Activated naive CD4-positive, alpha-beta T cell treated with anti-CD3 and anti-CD28 coated beads for 36 hours (primary cell): ENCODE data around the gene ERBB4. TPM values are rescaled to one million over a fixed set of nuclear protein-coding genes. Genes with fewer than 3 reads are reported as not detected.
"Not testable (repeated sequence)": the region's sequence is repeated elsewhere in the genome, so short reads cannot be mapped to it uniquely, and the experiment has no call there.

Experiments used
- CTCF ChIA-PET: fragments of 350-600 bp; sonication (Branson Sonifier 250); formaldehyde crosslinking; loops from one replicate; lab custom pipeline; 2021; ENCODE audit warnings: antibody characterized with exemption; lab: Charles Lee
- DNase-seq: peaks from one replicate; pipeline ENCODE4 v3.0.0-alpha.2; 2020
- H3K27ac Mint-ChIP-seq: one replicate; pipeline ENCODE4 v1.8.0; 2021; ENCODE audit warnings: mild to moderate bottlenecking, mixed read lengths
- H3K27me3 Mint-ChIP-seq: one replicate; pipeline ENCODE4 v1.8.0; 2021; ENCODE audit warnings: low read depth, mixed read lengths
- H3K36me3 Mint-ChIP-seq: one replicate; pipeline ENCODE4 v1.8.0; 2021; ENCODE audit warnings: low read depth, mixed read lengths
- H3K4me1 Mint-ChIP-seq: one replicate; pipeline ENCODE4 v1.8.0; 2021; ENCODE audit warnings: low read depth, mixed read lengths
- H3K4me3 Mint-ChIP-seq: one replicate; pipeline ENCODE4 v1.8.0; 2021; ENCODE audit warnings: mild to moderate bottlenecking, moderate library complexity, mixed read lengths
- H3K9me3 Mint-ChIP-seq: one replicate; pipeline ENCODE4 v1.8.0; 2021; ENCODE audit warnings: mixed read lengths
- intact Hi-C: fragments of 100-400 bp; cut with micrococcal nuclease; formaldehyde crosslinking; loops from one replicate; pipeline ENCODE4 v1.15.1; 2023
- total RNA-seq, 2 experiments: library from RNA; stranded (reverse); gene quantifications; one replicate each; pipeline ENCODE4 v1.2.3, GENCODE V29; 2021

The ERBB4 gene
- total RNA-seq, 2 experiments from 2014 or later, result not detected

DNA sequence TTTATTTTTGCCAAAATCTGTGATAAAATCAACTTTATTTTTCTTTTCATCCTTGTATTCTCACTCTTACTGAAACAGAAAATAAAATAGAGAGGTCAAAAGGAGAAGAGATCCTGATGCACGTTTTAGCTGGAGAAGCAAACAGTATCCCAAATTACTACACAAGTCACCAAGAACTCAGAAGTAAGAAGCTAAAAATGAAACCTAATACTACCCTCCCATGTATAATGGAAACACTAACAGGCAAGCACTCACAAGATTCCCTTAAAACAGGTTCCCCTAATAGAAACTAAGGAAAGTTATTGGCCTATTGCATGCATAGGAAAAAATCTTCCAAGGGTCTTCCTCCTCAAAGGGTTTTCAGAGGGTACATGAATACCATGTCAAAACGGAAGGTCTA lies 927.0 kb downstream of the ERBB4 start:
- intact Hi-C loops, result no loop called here
- H3K9me3 Mint-ChIP-seq, result no peaks in the 10 kb centered on the region
- CTCF ChIA-PET, result no interaction called here
- no peak overlapping the region for H3K27ac Mint-ChIP-seq
- no peaks in the 10 kb centered on the region for H3K4me1 Mint-ChIP-seq
- H3K36me3 Mint-ChIP-seq, result no peaks in the 10 kb centered on the region
- no peak overlapping the region for H3K4me3 Mint-ChIP-seq
- no peaks in the 10 kb centered on the region for H3K27me3 Mint-ChIP-seq
- no peak for DNase-seq

DNA sequence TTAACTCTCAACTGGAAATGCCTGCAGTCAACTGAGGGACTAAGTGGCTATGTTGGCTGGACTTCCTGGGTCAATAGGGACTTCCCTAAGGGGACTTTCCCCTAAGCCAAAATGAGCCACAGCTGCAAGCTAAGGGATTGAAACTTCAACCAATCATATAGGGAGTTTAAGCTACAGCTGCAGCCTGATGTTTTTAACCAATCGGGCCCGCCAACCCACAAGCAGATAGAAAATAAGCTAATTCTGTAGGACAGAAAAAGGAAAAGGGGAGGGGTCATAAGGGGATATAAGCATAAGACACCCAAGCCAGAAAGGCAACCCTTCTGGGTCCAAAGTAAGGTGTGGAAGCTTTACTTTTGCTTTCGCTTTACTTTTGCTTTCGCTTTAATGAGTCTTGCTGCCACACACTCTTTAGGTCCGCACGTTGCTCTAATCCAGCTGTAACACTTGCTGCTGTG lies 927.5 kb downstream of the ERBB4 start:
- Mint-ChIP-seq H3K27ac (no peak overlapping the region), H3K9me3 (no peaks in the 10 kb centered on the region), H3K4me1 (no peaks in the 10 kb centered on the region), H3K27me3 (no peaks in the 10 kb centered on the region), H3K4me3 (no peak overlapping the region), H3K36me3 (no peaks in the 10 kb centered on the region)
- CTCF ChIA-PET, result no interaction called here
- DNase-seq, result no peak
- intact Hi-C loops, result no loop called here

DNA sequence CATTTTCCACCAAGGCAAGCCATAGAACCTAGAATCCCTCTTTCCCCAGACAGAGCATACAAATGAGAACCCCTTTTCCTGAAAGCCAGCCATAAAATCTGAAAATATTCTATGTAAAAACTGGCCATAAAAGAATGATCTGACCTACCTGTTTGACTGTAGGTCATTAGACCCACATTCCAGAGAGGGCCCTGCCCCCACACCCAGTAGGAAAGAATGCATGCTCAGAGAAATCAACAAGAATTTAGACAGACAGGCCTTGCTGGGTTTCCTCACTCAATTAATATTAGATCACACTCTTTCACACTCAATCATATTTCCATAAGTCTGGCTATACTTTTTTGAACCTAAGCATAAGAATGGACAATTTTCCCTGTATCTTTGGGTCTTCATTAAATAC lies 929.5 kb downstream of the ERBB4 start:
- Mint-ChIP-seq H3K4me1 (no peaks in the 10 kb centered on the region), H3K4me3 (no peak overlapping the region), H3K9me3 (no peaks in the 10 kb centered on the region), H3K27ac (no peak overlapping the region), H3K36me3 (no peaks in the 10 kb centered on the region), H3K27me3 (no peaks in the 10 kb centered on the region)
- no peak for DNase-seq
- intact Hi-C loops, result no loop called here
- CTCF ChIA-PET, result no interaction called here

DNA sequence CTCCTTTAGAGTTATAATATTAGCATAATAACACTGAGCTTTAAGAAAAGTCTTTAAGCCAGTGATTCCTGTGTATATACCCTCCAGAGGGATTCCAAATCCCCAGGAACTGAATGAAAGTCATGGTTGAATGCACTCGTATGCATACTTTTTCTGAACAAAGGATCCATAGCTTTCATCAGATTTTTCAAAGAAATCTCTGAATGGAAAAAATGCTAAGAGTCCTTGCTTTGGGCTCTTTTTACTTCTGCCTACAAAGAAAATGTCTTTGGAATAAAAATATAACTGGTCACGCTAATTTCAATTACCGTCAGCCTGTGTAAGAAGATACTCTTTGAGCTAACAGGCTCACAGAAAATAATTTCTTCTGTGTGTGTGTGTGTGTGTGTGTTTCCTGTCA lies 939.5 kb downstream of the ERBB4 start:
- Mint-ChIP-seq H3K4me1 (no peaks in the 10 kb centered on the region), H3K9me3 (no peaks in the 10 kb centered on the region), H3K4me3 (no peak overlapping the region), H3K27me3 (no peaks in the 10 kb centered on the region), H3K27ac (no peak overlapping the region), H3K36me3 (no peaks in the 10 kb centered on the region)
- intact Hi-C loops, result no loop called here
- no peak for DNase-seq
- CTCF ChIA-PET, result no interaction called here

DNA sequence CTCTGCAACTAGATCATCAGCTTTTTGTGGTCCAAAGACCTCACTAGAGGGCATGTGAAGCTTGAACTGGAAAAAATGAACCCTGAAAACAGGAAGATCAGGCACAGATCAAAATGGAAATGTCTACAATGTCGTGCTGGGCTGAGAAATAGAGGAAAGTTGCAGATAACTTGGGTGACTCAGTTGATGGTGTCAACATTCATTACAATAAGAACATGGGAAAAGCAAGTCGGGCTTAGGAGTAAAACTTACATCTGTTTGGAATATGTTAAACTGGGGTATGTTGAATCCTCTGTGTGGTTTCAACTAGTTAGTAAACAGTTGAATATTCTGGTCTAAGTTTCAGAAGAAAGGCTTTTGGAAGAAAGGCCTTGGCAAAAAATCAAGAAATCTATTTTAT lies 940.4 kb downstream of the ERBB4 start:
- Mint-ChIP-seq H3K27me3 (no peaks in the 10 kb centered on the region), H3K36me3 (no peaks in the 10 kb centered on the region), H3K4me1 (no peaks in the 10 kb centered on the region), H3K27ac (no peak overlapping the region), H3K9me3 (no peaks in the 10 kb centered on the region), H3K4me3 (no peak overlapping the region)
- DNase-seq, result no peak
- intact Hi-C loops, result no loop called here
- CTCF ChIA-PET, result no interaction called here

DNA sequence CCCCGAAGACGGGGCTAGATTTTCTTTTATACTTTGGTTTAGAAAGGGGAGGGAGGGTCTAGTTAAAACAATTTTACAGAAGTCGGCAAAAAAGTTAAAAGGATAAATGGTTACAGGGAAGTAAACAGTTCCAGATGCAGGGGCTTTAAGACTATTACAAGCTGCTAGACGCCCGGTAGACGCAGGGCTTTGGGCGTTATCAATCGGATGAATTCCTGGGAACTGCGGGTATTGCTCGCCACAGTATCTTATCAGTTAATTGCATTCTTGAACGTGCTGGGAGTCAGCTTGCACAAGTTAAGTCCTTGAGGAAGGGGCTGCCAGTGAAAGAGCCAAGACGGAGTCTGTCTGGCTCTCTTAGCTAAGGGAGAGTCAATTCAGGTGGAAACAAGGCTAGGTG lies 946.6 kb downstream of the ERBB4 start:
- H3K36me3 Mint-ChIP-seq, intact Hi-C loops, H3K9me3 Mint-ChIP-seq, CTCF ChIA-PET, H3K27me3 Mint-ChIP-seq, DNase-seq, H3K27ac Mint-ChIP-seq, H3K4me3 Mint-ChIP-seq, H3K4me1 Mint-ChIP-seq: not testable (repeated sequence)

DNA sequence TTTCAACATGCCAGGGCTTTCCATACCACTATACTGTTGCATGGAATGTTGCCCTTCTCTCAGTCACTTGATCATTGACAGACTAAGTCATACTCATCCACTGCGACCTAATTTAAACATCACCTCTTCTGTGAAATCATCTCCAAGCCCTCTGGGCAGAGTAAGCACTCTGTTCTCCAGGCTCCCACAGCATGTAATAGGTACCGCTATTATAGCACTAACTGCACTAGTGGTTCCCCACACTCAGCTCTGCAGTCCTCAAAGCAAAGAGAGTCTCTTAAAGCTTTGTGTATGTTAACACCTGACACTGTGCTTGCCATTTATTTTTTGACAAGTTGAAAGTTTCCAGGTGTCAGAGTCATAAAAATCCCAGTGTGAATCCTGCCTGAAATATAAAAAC lies 947.2 kb downstream of the ERBB4 start:
- H3K27ac Mint-ChIP-seq, result no peak overlapping the region
- H3K4me1 Mint-ChIP-seq, result no peaks in the 10 kb centered on the region
- H3K36me3 Mint-ChIP-seq, result no peaks in the 10 kb centered on the region
- no peak for DNase-seq
- no peaks in the 10 kb centered on the region for H3K27me3 Mint-ChIP-seq
- CTCF ChIA-PET, result no interaction called here
- H3K9me3 Mint-ChIP-seq, result no peaks in the 10 kb centered on the region
- intact Hi-C loops, result no loop called here
- no peak overlapping the region for H3K4me3 Mint-ChIP-seq

DNA sequence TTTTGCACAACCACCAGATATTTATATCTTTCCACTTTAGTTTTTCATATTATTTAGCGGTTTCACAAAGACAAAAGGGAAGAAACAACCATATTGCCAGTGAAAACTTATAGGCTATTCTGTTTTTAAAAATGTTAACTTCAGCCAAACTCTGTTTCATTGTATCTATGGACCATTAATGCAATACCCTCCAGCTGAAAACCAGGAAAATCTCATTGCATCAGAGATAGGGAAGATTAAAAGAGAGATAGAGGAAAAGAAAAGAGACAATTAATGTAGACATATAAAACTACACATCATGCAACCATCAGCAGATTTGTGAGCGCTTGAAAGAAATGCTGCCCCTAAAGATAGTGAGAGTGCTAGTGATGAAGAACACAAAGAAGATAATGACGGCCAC lies 970.2 kb downstream of the ERBB4 start:
- DNase-seq, result no peak
- H3K4me1 Mint-ChIP-seq, result no peaks in the 10 kb centered on the region
- no peaks in the 10 kb centered on the region for H3K27me3 Mint-ChIP-seq
- CTCF ChIA-PET, result no interaction called here
- no peaks in the 10 kb centered on the region for H3K36me3 Mint-ChIP-seq
- no peak overlapping the region for H3K4me3 Mint-ChIP-seq
- H3K27ac Mint-ChIP-seq, result no peak overlapping the region
- intact Hi-C loops, result no loop called here
- peaks cover 9% of the 10 kb centered on the region for H3K9me3 Mint-ChIP-seq

DNA sequence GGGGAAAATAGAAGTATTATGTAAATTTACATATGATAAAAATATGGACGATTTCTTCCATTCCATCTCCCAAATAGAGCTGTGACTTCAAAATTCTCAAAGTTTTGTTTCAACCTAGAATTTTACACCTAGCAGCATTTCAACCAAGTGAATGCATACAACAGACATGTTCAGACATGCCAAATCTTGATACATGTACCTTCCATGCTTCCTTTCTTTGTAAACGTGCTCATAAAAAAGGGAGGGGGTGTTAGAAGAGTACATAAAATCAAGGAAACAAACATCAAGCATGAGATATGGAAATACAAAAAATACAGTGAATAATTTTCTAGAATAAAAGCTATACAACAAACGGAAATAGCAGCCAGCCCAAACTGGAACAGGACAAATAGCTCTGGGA lies 974.2 kb downstream of the ERBB4 start:
- H3K9me3 Mint-ChIP-seq, result peaks cover 3% of the 10 kb centered on the region
- intact Hi-C loops, result no loop called here
- CTCF ChIA-PET, result no interaction called here
- H3K4me1 Mint-ChIP-seq, result no peaks in the 10 kb centered on the region
- H3K27ac Mint-ChIP-seq, result no peak overlapping the region
- no peak overlapping the region for H3K4me3 Mint-ChIP-seq
- H3K27me3 Mint-ChIP-seq, result no peaks in the 10 kb centered on the region
- no peaks in the 10 kb centered on the region for H3K36me3 Mint-ChIP-seq
- DNase-seq, result no peak

DNA sequence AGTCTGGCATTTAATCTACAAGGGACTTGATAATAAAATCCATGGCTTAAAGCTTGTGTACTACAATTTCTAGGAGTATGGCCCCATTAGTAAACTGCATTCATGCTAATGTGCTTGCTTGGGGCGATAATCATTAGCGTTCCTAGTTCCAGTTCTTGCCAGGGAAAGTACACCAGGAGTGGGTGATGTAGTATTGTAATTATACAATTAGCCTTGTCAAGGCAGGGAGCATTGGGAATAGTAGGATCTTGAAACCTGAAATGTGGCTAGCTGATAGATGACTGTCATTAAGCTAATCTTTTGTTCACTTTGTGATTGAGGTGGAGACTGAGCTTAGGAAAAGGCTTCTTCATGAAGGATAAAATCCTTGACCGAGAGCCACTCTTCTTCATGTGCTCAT lies 993.0 kb downstream of the ERBB4 start:
- no peaks in the 10 kb centered on the region for H3K9me3 Mint-ChIP-seq
- H3K27ac Mint-ChIP-seq, result no peak overlapping the region
- no peak for DNase-seq
- H3K4me3 Mint-ChIP-seq, result no peak overlapping the region
- CTCF ChIA-PET, result no interaction called here
- no peaks in the 10 kb centered on the region for H3K4me1 Mint-ChIP-seq
- intact Hi-C loops, result no loop called here
- no peaks in the 10 kb centered on the region for H3K36me3 Mint-ChIP-seq
- H3K27me3 Mint-ChIP-seq, result no peaks in the 10 kb centered on the region

DNA sequence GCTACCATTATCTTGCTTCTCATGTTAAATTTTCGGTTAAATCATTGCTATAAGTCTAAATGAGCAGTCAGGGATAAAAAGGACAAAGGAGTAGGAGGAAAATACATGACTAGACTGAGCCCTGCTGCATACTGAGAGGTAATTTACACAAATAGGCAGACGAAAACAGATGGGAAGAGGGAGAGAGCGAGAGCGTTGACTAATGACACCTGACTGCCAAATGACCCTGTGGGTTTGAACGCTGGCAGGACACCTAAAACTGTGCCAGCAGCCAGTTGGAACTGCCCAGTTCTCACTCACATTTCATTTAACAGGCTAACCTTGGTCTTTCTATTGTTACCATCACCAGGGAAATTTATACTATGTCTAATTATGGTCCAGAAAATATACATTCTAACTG lies 1004.0 kb downstream of the ERBB4 start:
- no peak overlapping the region for H3K27ac Mint-ChIP-seq
- no peaks in the 10 kb centered on the region for H3K9me3 Mint-ChIP-seq
- no peaks in the 10 kb centered on the region for H3K4me1 Mint-ChIP-seq
- CTCF ChIA-PET, result no interaction called here
- intact Hi-C loops, result no loop called here
- no peak for DNase-seq
- H3K36me3 Mint-ChIP-seq, result no peaks in the 10 kb centered on the region
- H3K27me3 Mint-ChIP-seq, result no peaks in the 10 kb centered on the region
- no peak overlapping the region for H3K4me3 Mint-ChIP-seq

DNA sequence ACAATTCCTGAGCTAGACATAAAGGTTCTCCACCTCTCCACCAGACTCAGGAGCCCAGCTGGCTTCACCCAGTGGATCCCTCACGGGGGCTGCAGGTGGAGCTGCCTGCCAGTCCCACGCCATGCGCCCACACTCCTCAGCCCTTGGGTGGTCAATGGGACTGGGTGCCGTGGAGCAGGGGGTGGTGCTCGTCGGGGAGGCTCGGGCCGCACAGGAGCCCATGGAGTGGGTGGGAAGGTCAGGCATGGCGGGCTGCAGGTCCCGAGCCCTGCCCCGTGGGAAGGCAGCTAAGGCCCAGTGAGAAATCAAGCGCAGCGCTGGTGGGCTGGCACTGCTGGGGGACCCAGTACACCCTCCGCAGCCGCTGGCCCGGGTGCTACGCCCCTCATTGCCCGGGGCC lies 1014.4 kb downstream of the ERBB4 start:
- H3K4me1 Mint-ChIP-seq, H3K9me3 Mint-ChIP-seq, H3K4me3 Mint-ChIP-seq, DNase-seq, H3K27me3 Mint-ChIP-seq, H3K36me3 Mint-ChIP-seq, intact Hi-C loops, H3K27ac Mint-ChIP-seq: not testable (repeated sequence)
- CTCF ChIA-PET, result interaction anchor here (1.3 kb wide), 1 partner anchor 69 kb away, joined by 4 read pairs; no protein-coding TSS in a partner anchor

DNA sequence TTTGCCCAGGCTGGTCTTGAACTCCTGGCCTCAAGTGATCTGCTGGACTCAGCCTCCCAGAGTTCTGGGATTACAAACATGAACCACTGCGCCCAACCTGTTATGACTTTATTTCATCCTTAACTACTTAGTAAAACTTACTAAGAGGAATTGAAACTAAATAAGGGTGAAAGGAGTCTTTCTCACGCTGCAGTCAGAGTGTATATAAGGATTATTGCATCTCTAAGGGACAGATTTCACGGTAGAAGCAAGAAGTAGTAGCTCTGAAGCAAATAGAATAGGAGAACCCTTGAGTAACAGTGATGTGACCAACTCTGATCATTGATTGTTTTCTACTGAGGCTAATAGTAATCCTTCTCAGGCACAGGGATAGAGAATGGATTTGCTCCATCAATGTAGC lies 1022.1 kb downstream of the ERBB4 start:
- Mint-ChIP-seq H3K36me3 (no peaks in the 10 kb centered on the region), H3K27me3 (no peaks in the 10 kb centered on the region), H3K9me3 (peaks cover 3% of the 10 kb centered on the region), H3K27ac (no peak overlapping the region), H3K4me1 (no peaks in the 10 kb centered on the region), H3K4me3 (no peak overlapping the region)
- CTCF ChIA-PET, result no interaction called here
- DNase-seq, result no peak
- intact Hi-C loops, result no loop called here

DNA sequence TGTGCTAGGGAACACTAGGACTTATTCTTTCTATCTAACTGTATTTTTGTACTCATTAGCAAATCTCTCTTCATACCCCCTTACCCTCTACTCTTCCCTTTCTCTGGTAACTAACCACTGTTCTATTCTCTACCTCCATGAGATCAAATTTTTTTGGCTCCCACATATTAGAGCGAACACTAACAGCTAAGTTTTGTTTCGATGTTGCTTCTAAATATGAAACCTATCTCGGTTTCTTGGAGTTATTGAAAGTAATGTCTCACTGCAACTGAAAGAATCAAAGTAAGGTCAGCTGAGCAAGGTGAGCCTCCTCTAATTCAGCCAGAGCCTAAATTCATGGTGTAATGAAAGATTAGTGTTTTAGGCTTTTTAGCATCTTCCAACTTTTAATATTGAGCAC lies 1024.6 kb downstream of the ERBB4 start:
- Mint-ChIP-seq H3K4me3 (no peak overlapping the region), H3K27me3 (no peaks in the 10 kb centered on the region), H3K27ac (no peak overlapping the region), H3K36me3 (no peaks in the 10 kb centered on the region), H3K4me1 (no peaks in the 10 kb centered on the region), H3K9me3 (peaks cover 3% of the 10 kb centered on the region)
- CTCF ChIA-PET, result no interaction called here
- intact Hi-C loops, result no loop called here
- DNase-seq, result no peak
